Colonic mucosa (tissue), 4 donors: ENCODE measurements around the gene RFX1. TPM values are rescaled to one million over a fixed set of nuclear protein-coding genes. Genes with fewer than 3 reads are reported as not detected.
"Not testable (repeated sequence)": the region's sequence is repeated elsewhere in the genome, so short reads cannot be mapped to it uniquely, and the experiment has no call there.

Source experiments
- DNase-seq: peaks from one replicate; pipeline ENCODE4 v3.0.0-alpha.2; 2020
- H3K27ac ChIP-seq: fragments of 200-600 bp; one replicate; pipeline ENCODE4 v1.8.0; 2021
- H3K27me3 ChIP-seq: fragments of 200-600 bp; one replicate; pipeline ENCODE4 v1.8.0; 2021
- H3K36me3 ChIP-seq: fragments of 200-600 bp; one replicate; pipeline ENCODE4 v1.8.0; 2021
- H3K4me1 ChIP-seq: fragments of 200-600 bp; one replicate; pipeline ENCODE4 v1.8.0; 2021; ENCODE audit warnings: mild to moderate bottlenecking
- H3K4me3 ChIP-seq: fragments of 200-600 bp; one replicate; pipeline ENCODE4 v1.8.0; 2021
- H3K9ac ChIP-seq, 2 donors: one replicate each; pipeline ENCODE4 v1.7.0; 2013; ENCODE audit warnings: control low read depth in 2 of 2, low read depth in 2 of 2, low read length in 2 of 2
- H3K9me3 ChIP-seq: fragments of 200-600 bp; one replicate; pipeline ENCODE4 v1.8.0; 2021
- CTCF ChIP-seq: fragments of 200-600 bp; IDR thresholded peaks from one replicate; pipeline ENCODE4 v1.8.0; 2022; ENCODE audit warnings: antibody characterized with exemption, mild to moderate bottlenecking
- intact Hi-C: fragments of 100-400 bp; cut with DNase I; formaldehyde crosslinking; loops from one replicate; pipeline ENCODE4 v1.14.1; 2022
- total RNA-seq, 2 donors: library from RNA; stranded (reverse); fragmentation: NEBNext Ultra II Directional in 1 of 2; extraction: Animal tissue kit (Norgen Biotek cat#: 25700) in 1 of 2; gene quantifications; one replicate each; pipeline ENCODE4 v1.2.1, GENCODE V29; 2021
- donor health status: healthy.
- donor health status: DM: no; HTN: no; CAD: no.
- donor health status: DM: no; HTN: no; CAD: no.

RFX1 gene
- total RNA-seq, 2 donors from 2014 or later, result 13.1 to 20.9 TPM

DNA sequence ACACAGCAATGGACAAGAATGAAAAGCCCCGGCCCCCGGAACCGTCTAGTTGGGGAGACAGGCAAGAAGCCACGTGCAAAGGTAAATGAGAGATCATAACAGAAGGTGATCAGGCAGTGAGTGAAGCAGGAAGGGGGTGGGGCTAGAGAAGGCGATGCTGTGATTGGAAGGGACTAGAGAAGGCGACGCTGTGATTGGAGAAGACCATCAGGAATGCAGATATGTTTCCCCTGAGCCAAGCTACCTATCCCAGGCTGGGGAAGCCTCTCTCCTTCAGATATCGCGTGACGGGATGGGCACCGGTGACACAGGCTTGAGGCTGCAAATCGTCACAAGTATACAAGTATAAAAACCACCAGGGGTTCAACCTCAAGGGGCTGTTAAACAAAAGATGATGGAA lies 32.0 kb downstream of the RFX1 start:
- H3K9ac ChIP-seq, result no peak overlapping the region
- H3K9me3 ChIP-seq, result no peaks in the 10 kb centered on the region
- intact Hi-C loops, result no loop called here
- H3K4me1 ChIP-seq, result peaks cover 2% of the 10 kb centered on the region
- no peaks in the 10 kb centered on the region for H3K27me3 ChIP-seq
- no peak overlapping the region for H3K27ac ChIP-seq
- no peak for TF ChIP-seq CTCF
- no peak for DNase-seq
- H3K36me3 ChIP-seq, result peaks cover 7% of the 10 kb centered on the region
- H3K4me3 ChIP-seq, result no peak overlapping the region

- intact Hi-C loops, H3K9me3 ChIP-seq, DNase-seq, H3K27me3 ChIP-seq, H3K9ac ChIP-seq, H3K4me1 ChIP-seq, H3K4me3 ChIP-seq, H3K27ac ChIP-seq: not testable (repeated sequence)
- peaks cover 13% of the 10 kb centered on the region for H3K36me3 ChIP-seq
Measured at GRCh38 chr19:13973479-13973878, 32.6 kb downstream of the RFX1 start.

DNA sequence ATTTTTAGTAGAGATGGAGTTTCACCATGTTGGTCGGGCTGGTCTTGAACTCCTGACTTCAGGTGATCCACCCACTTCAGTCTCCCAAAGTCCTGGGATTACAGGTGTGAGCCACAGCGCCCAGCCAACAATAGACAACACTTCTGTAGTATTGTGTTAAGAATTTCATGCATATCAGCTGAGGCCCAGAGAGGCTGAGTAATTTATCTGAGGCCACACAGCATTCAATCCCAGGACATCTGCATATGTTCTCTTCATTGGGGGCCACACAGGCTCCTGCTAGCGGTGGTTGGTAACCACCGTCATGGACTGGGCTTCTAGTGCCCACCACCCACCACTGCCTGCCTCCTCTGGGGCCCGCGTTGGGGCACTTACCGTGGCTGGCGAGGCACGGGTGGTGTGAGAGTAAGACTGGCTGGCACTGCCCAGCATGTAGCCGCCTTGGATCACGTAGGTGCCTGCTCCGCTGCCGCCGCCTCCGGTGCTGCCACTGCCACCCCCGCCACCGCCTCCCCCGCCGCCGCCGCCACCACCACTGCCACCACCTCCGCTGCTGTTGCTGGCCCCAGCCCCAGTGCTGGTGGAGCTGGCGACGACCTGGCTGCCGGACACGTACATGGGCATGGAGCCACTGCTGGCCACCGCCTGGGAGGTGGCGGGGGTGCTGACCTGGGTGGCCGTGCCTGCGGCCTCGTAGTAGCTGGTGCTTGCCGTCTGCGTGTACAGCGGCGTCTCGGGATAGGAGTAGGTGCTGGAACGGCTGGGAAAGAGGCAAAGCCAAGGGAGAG lies 33.6 kb downstream of the RFX1 start:
- Histone ChIP-seq H3K27me3 (no peaks in the 10 kb centered on the region), H3K4me1 (no peaks in the 10 kb centered on the region), H3K36me3 (peaks cover 16% of the 10 kb centered on the region), H3K9me3 (no peaks in the 10 kb centered on the region), H3K27ac (no peak overlapping the region), H3K4me3 (no peak overlapping the region), H3K9ac (no peak overlapping the region)
- intact Hi-C loops, result no loop called here
- DNase-seq, result no peak
- no peak for TF ChIP-seq CTCF

GRCh38 chr19:13971868-13972267 lies 34.3 kb downstream of the RFX1 start:
- H3K36me3 ChIP-seq, result peaks cover 16% of the 10 kb centered on the region
- H3K4me3 ChIP-seq, H3K9ac ChIP-seq, H3K27ac ChIP-seq, H3K27me3 ChIP-seq, H3K9me3 ChIP-seq, intact Hi-C loops, DNase-seq, H3K4me1 ChIP-seq: not testable (repeated sequence)

DNA sequence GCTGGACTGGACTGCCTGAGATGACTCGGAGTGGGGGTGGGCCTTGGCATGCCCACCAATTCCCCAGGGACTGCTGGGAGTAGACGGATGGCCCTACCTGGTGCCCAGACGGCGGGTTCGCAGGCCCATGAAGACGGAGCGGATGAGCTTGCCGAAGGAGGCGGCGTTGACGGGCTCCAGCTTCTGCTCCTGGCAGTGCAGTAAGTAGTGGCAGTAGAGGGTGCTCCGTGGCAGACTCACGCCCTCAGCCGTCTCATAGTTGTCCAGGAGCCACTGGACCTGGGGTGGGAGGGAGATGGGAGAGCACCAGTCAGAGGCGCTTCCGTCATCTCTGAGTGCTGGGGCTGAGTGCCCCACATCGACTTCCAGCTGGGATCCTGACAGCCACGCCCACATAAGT lies 36.2 kb downstream of the RFX1 start:
- no peak overlapping the region for H3K27ac ChIP-seq
- no peaks in the 10 kb centered on the region for H3K9me3 ChIP-seq
- H3K27me3 ChIP-seq, result no peaks in the 10 kb centered on the region
- no peak for DNase-seq
- H3K4me3 ChIP-seq, result no peak overlapping the region
- TF ChIP-seq CTCF, result no peak
- no peaks in the 10 kb centered on the region for H3K4me1 ChIP-seq
- H3K36me3 ChIP-seq, result peaks cover 16% of the 10 kb centered on the region
- no peak overlapping the region for H3K9ac ChIP-seq
- intact Hi-C loops, result no loop called here

- peaks cover 16% of the 10 kb centered on the region for H3K36me3 ChIP-seq
Measured at GRCh38 chr19:13968999-13969398, 37.1 kb downstream of the RFX1 start.

More at GRCh38 chr19:13968999-13969398, 37.1 kb downstream of the RFX1 start:
- H3K27me3 ChIP-seq, result no peaks in the 10 kb centered on the region
- intact Hi-C loops, result no loop called here
- no peak overlapping the region for H3K27ac ChIP-seq
- no peak overlapping the region for H3K9ac ChIP-seq
- H3K4me1 ChIP-seq, result no peaks in the 10 kb centered on the region
- H3K9me3 ChIP-seq, result no peaks in the 10 kb centered on the region
- no peak overlapping the region for H3K4me3 ChIP-seq
- no peak for DNase-seq
- no peak for TF ChIP-seq CTCF
